ENCODE data around the gene NSD1. TPM values are rescaled to one million over a fixed set of nuclear protein-coding genes. Genes with fewer than 3 reads are reported as not detected.

NSD1 gene
- total RNA-seq, 4 donors from 2014 or later: 25.4 to 32.7 (median 29.0) TPM

GRCh38 chr5:177327539-177328522, 194.3 kb downstream of the NSD1 start:
- no peak for DNase-seq
- H3K4me3 ChIP-seq: no peak overlapping the region
- peak overlapping the region in 1 of 4 donors; percentile 3 for H3K27ac ChIP-seq
- no peaks in the 10 kb centered on the region for H3K4me1 ChIP-seq
- in situ Hi-C loops (cut with MboI; ENCODE audit: low sequenced_read_pairs in 4 of 4) (no loop called here), intact Hi-C loops (cut with DNase I; ENCODE audit: low total_unique reads) (no loop called here)
- H3K27me3 ChIP-seq: no peaks in the 10 kb centered on the region
- no peak for TF ChIP-seq CTCF (IDR thresholded peaks at IDR 0.05 in 4 of 5, conservative IDR thresholded peaks at IDR 0.05 in 1 of 5)
- TF ChIP-seq POLR2A (IDR thresholded peaks at IDR 0.05): no peak
- peak in 1 of 2 donors; percentile 53 for ATAC-seq
- peaks cover 0 to 23% of the 10 kb centered on the region in 2 donors for H3K36me3 ChIP-seq
- no peaks in the 10 kb centered on the region for H3K9me3 ChIP-seq

GRCh38 chr5:177328545-177329231, 195.1 kb downstream of the NSD1 start:
- H3K27ac ChIP-seq: no peak overlapping the region
- no peak overlapping the region for H3K4me3 ChIP-seq
- H3K4me1 ChIP-seq: no peaks in the 10 kb centered on the region
- H3K27me3 ChIP-seq: no peaks in the 10 kb centered on the region
- TF ChIP-seq POLR2A (IDR thresholded peaks at IDR 0.05) (no peak), CTCF (IDR thresholded peaks at IDR 0.05 in 4 of 5, conservative IDR thresholded peaks at IDR 0.05 in 1 of 5) (no peak)
- in situ Hi-C loops (cut with MboI; ENCODE audit: low sequenced_read_pairs in 4 of 4): no loop called here
- ATAC-seq (no peak), DNase-seq (no peak)
- H3K36me3 ChIP-seq: peaks cover 0 to 31% of the 10 kb centered on the region in 2 donors
- intact Hi-C loops (cut with DNase I; ENCODE audit: low total_unique reads): no loop called here
- H3K9me3 ChIP-seq: no peaks in the 10 kb centered on the region

GRCh38 chr5:177329883-177330282, 196.3 kb downstream of the NSD1 start:
- H3K4me1 ChIP-seq: no peaks in the 10 kb centered on the region
- H3K4me3 ChIP-seq: no peak overlapping the region
- no peak overlapping the region for H3K27ac ChIP-seq
- intact Hi-C loops (cut with DNase I; ENCODE audit: low total_unique reads) (no loop called here), in situ Hi-C loops (cut with MboI; ENCODE audit: low sequenced_read_pairs in 4 of 4) (no loop called here)
- DNase-seq (no peak), ATAC-seq (no peak)
- TF ChIP-seq CTCF (IDR thresholded peaks at IDR 0.05 in 4 of 5, conservative IDR thresholded peaks at IDR 0.05 in 1 of 5) (no peak), POLR2A (IDR thresholded peaks at IDR 0.05) (no peak)
- H3K27me3 ChIP-seq: no peaks in the 10 kb centered on the region
- H3K9me3 ChIP-seq: no peaks in the 10 kb centered on the region
- H3K36me3 ChIP-seq: peaks cover 0 to 43% of the 10 kb centered on the region in 2 donors

GRCh38 chr5:177330991-177331842, 197.6 kb downstream of the NSD1 start:
- TF ChIP-seq CTCF (IDR thresholded peaks at IDR 0.05 in 4 of 5, conservative IDR thresholded peaks at IDR 0.05 in 1 of 5) (no peak), POLR2A (IDR thresholded peaks at IDR 0.05) (no peak)
- H3K36me3 ChIP-seq: peaks cover 0 to 56% of the 10 kb centered on the region in 2 donors
- H3K27me3 ChIP-seq: no peaks in the 10 kb centered on the region
- no peak for ATAC-seq
- intact Hi-C loops (cut with DNase I; ENCODE audit: low total_unique reads) (no loop called here), in situ Hi-C loops (cut with MboI; ENCODE audit: low sequenced_read_pairs in 4 of 4) (no loop called here)
- no peak overlapping the region for H3K27ac ChIP-seq
- no peak overlapping the region for H3K4me3 ChIP-seq
- no peak for DNase-seq
- H3K9me3 ChIP-seq: no peaks in the 10 kb centered on the region
- H3K4me1 ChIP-seq: no peaks in the 10 kb centered on the region

Measured in gastrocnemius medialis (tissue), 4 donors.